B cell (primary cell): ENCODE measurements around the gene DESI2. TPM values are rescaled to one million over a fixed set of nuclear protein-coding genes. Genes with fewer than 3 reads are reported as not detected.

ENCODE experiments used
- ATAC-seq: fragments of 200-7000 bp; cut with Tn5 transposase; one replicate; pipeline ENCODE4 v1.10.0; 2021; ENCODE audit warnings: low read depth, mild to moderate bottlenecking, moderate number of reproducible peaks, moderate library complexity
- CTCF ChIA-PET: fragments of 350-600 bp; sonication (Branson Sonifier 250); formaldehyde crosslinking; loops from one replicate; lab custom pipeline; 2021; ENCODE audit warnings: antibody characterized with exemption, inconsistent platforms; lab: Charles Lee
- POLR2A ChIA-PET: fragments of 350-600 bp; sonication (Branson Sonifier 250); formaldehyde crosslinking; loops from one replicate; lab custom pipeline; 2021; ENCODE audit warnings: antibody characterized with exemption; lab: Charles Lee
- DNase-seq: peaks from one replicate; pipeline ENCODE4 v3.0.0; 2013
- H2AFZ ChIP-seq: 2 replicates; pipeline ENCODE4 v1.6.1; 2012; ENCODE audit warnings: mild to moderate bottlenecking, low read depth, low read length; ENCODE audit not compliant: insufficient read depth, poor library complexity, severe bottlenecking
- H3K27ac ChIP-seq, 2 donors: 1 replicate in 1 of 2; 2 replicates in 1 of 2; pipeline ENCODE4 v1.5.1; 2012 to 2013; ENCODE audit warnings: low read length in 2 of 2, mild to moderate bottlenecking in 2 of 2, moderate library complexity in 1 of 2
- H3K27me3 ChIP-seq, 4 experiments: fragments of 200-600 bp in 1 of 4; sonication (generic) in 1 of 4; replicated peaks in 1 of 4; 1 replicate in 2 of 4; 2 replicates in 2 of 4; pipeline versions ENCODE4 v1.6.1 to v1.7.0; 2013 to 2016; ENCODE audit warnings: low read length in 3 of 4, mild to moderate bottlenecking in 2 of 4, mixed read lengths in 1 of 4, moderate library complexity in 1 of 4; ENCODE audit not compliant: insufficient read depth in 4 of 4, control insufficient read depth in 3 of 4; ENCODE audit errors: control extremely low read depth in 1 of 4
- H3K36me3 ChIP-seq, 2 experiments: replicated peaks in 1 of 2; 1 replicate in 1 of 2; 2 replicates in 1 of 2; pipeline versions ENCODE4 v1.6.1 to v1.7.1; 2013; ENCODE audit warnings: low read length in 1 of 2; ENCODE audit not compliant: insufficient read depth in 2 of 2, control insufficient read depth in 1 of 2; ENCODE audit errors: control extremely low read depth in 1 of 2, extremely low read depth in 1 of 2
- H3K4me1 ChIP-seq, 2 donors: fragments of 200-600 bp in 1 of 2; sonication (generic) in 1 of 2; 1 replicate in 1 of 2; 2 replicates in 1 of 2; pipeline versions ENCODE4 v1.5.1 to v1.6.1; 2013 to 2017; ENCODE audit warnings: low read length in 2 of 2; ENCODE audit not compliant: control insufficient read depth in 2 of 2, insufficient read depth in 2 of 2
- H3K4me2 ChIP-seq: replicated peaks from 2 replicates; pipeline ENCODE3; 2012; ENCODE audit warnings: mild to moderate bottlenecking, low read depth, low read length; ENCODE audit not compliant: poor library complexity, severe bottlenecking
- H3K4me3 ChIP-seq, 5 experiments: fragments of 200-600 bp in 1 of 5; sonication (generic) in 1 of 5; 1 replicate in 3 of 5; 2 replicates in 2 of 5; pipeline versions ENCODE4 v1.5.1 to v1.7.0; 2011 to 2016; ENCODE audit warnings: low read length in 4 of 5, mild to moderate bottlenecking in 4 of 5, low read depth in 2 of 5, control low read depth in 1 of 5, moderate library complexity in 1 of 5; ENCODE audit not compliant: insufficient read depth in 1 of 5; ENCODE audit errors: control extremely low read depth in 1 of 5, extremely low read depth in 1 of 5
- H3K79me2 ChIP-seq: fragments of 200-600 bp; sonication (generic); one replicate; pipeline ENCODE4 v1.6.0; 2016; ENCODE audit warnings: low read length; ENCODE audit not compliant: control insufficient read depth, insufficient read depth
- H3K9ac ChIP-seq: fragments of 200-600 bp; sonication (generic); 2 replicates; pipeline ENCODE4 v1.6.1; 2017; ENCODE audit warnings: mild to moderate bottlenecking, low read length, moderate library complexity
- H3K9me3 ChIP-seq, 3 donors: one replicate each; pipeline versions ENCODE4 v1.6.1 to v1.7.1; 2013; ENCODE audit warnings: low read length in 2 of 3; ENCODE audit not compliant: control insufficient read depth in 2 of 3, insufficient read depth in 1 of 3; ENCODE audit errors: control extremely low read depth in 1 of 3
- H4K20me1 ChIP-seq: 2 replicates; pipeline ENCODE4 v1.6.0; 2012; ENCODE audit warnings: mild to moderate bottlenecking, low read length; ENCODE audit not compliant: insufficient read depth, control insufficient read depth, poor library complexity, severe bottlenecking
- H3K27ac Mint-ChIP-seq: one replicate; pipeline ENCODE4 v1.8.0; 2021; ENCODE audit warnings: mixed read lengths
- H3K27me3 Mint-ChIP-seq: one replicate; pipeline ENCODE4 v1.8.0; 2021; ENCODE audit warnings: mixed read lengths
- H3K4me1 Mint-ChIP-seq: one replicate; pipeline ENCODE4 v1.8.0; 2021; ENCODE audit warnings: mixed read lengths
- H3K4me3 Mint-ChIP-seq: one replicate; pipeline ENCODE4 v1.8.0; 2021; ENCODE audit warnings: mixed read lengths
- H3K9me3 Mint-ChIP-seq: one replicate; pipeline ENCODE4 v1.8.0; 2022; ENCODE audit warnings: mixed read lengths; ENCODE audit not compliant: insufficient read depth
- EZH2 ChIP-seq: IDR thresholded peaks from 2 replicates; pipeline ENCODE4 v1.6.1; 2012; ENCODE audit warnings: borderline replicate concordance, low read depth, mild to moderate bottlenecking, moderate library complexity, low read length; ENCODE audit not compliant: insufficient read depth, poor library complexity, severe bottlenecking
- WGBS: methylation state at CpG from one replicate; pipeline ENCODE4 v1.1.5; 2013; ENCODE audit warnings: missing lambda C conversion rate; ENCODE audit not compliant: insufficient coverage; 5-methylcytosine and 5-hydroxymethylcytosine counted together
- intact Hi-C: fragments of 100-400 bp; cut with micrococcal nuclease; formaldehyde crosslinking; loops from one replicate; pipeline ENCODE4 v1.10.0; 2022
- polyA minus RNA-seq: library from RNA; depleted of rRNA, polyadenylated mRNA; stranded (reverse); fragments of >200 nt; gene quantifications from 2 replicates; pipeline ENCODE4 v1.2.3, GENCODE V29; 2012
- polyA plus RNA-seq: library from polyadenylated mRNA; depleted of rRNA; stranded (reverse); fragments of >200 nt; gene quantifications from 2 replicates; pipeline ENCODE4 v1.2.3, GENCODE V29; 2012
- total RNA-seq, 2 donors: library from RNA; stranded (reverse); fragments of 120-200 nt in 1 of 2; gene quantifications; 1 replicate in 1 of 2; 2 replicates in 1 of 2; pipeline versions ENCODE4 v1.2.3 to v1.2.4, GENCODE V29; 2013 to 2022
- TF ChIP-seq, protein P1 (sequence below): fragments of 200-600 bp; IDR thresholded peaks from one replicate; pipeline ENCODE4 v1.8.0; 2022; ENCODE audit warnings: antibody characterized with exemption, mild to moderate bottlenecking

Gene DESI2
- total RNA-seq: 25.2 and 25.9 TPM in 2 replicates
- 24.8 TPM for total RNA-seq (2013)
- 9.3 and 12.2 TPM in 2 replicates for polyA plus RNA-seq
- polyA minus RNA-seq: 14.1 and 15.1 TPM in 2 replicates

DNA sequence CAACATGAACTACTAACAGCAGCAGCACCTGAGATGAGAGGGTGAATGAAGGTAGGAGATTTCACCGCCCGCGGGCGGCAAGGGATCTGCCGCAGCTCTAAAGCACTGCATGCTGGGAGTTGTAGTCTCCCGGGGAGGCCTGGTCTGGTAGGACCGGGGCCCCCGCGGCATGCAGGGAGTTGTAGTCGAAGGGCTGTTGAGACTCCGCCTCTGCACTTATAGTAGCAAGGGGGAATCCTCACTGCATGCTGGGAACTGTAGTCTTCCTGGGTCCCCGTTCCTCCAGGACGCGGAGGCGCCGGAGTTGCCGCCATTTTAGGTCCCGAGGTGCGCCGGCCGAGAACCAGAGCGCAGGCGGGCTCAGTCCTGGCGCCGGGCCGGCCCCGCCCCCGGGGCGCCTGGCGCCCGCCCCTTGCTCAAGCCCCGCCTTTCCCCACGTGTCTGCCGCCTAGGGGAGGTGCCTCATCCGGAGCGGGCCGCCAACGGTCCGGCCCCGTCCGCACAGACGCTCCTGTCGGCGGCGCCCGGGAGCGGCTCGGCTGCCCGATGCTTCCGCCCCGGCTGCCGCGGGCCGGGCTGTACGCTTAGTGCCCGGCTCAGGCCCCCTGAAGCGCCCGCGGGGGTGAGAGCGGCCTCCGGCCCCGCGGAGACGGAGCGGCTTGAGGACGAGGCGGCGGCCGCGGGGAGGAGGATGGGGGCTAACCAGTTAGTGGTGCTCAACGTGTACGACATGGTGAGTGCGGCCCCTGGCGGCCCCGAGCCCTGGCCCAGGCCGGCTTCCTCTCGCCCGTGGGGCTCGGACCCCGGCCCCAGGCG is at the start of gene DESI2:
Gene DESI2, plus strand, starts transcription at position 504 of the 816 bp plus-strand sequence. Its CDS starts 188 bp downstream, at position 692.
- POLR2A ChIA-PET: interaction anchor here (0.7 to 1.1 kb wide), 5 partner anchors 13 to 317 kb away, joined by 3 to 7 read pairs (median 4); partner anchors contain the start of gene HNRNPU
- H3K4me3 Mint-ChIP-seq: no peak within 1 kb of the TSS
- no peaks in the 10 kb centered on the region for H3K9me3 ChIP-seq
- H3K27me3 Mint-ChIP-seq: no peaks in the 10 kb centered on the region
- WGBS: under 1% methylated on average over 80 of the region's 81 CpGs
- intact Hi-C loops: loop anchor here (1.0 to 5.0 kb wide), 11 partner anchors 9 to 806 kb away; partner anchors contain the start of gene COX20
- H3K36me3 ChIP-seq: peaks cover 0 to 9% of the 10 kb centered on the region in 2 experiments
- CTCF ChIA-PET: interaction anchor here (0.6 to 2.4 kb wide), 10 partner anchors 12 to 390 kb away, joined by 3 to 19 read pairs (median 4); no protein-coding TSS in a partner anchor
- H3K27ac Mint-ChIP-seq: peak within 1 kb of the TSS; percentile 93
- DNase-seq (peak; percentile 99), ATAC-seq (peak; percentile 87)
- TF ChIP-seq, protein P1, sequence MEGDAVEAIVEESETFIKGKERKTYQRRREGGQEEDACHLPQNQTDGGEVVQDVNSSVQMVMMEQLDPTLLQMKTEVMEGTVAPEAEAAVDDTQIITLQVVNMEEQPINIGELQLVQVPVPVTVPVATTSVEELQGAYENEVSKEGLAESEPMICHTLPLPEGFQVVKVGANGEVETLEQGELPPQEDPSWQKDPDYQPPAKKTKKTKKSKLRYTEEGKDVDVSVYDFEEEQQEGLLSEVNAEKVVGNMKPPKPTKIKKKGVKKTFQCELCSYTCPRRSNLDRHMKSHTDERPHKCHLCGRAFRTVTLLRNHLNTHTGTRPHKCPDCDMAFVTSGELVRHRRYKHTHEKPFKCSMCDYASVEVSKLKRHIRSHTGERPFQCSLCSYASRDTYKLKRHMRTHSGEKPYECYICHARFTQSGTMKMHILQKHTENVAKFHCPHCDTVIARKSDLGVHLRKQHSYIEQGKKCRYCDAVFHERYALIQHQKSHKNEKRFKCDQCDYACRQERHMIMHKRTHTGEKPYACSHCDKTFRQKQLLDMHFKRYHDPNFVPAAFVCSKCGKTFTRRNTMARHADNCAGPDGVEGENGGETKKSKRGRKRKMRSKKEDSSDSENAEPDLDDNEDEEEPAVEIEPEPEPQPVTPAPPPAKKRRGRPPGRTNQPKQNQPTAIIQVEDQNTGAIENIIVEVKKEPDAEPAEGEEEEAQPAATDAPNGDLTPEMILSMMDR: peak; percentile 65
- no peak for TF ChIP-seq EZH2
- H3K9ac ChIP-seq: peak within 1 kb of the TSS; percentile 91
- no peaks in the 10 kb centered on the region for H3K9me3 Mint-ChIP-seq
- peak within 1 kb of the TSS; percentile 64 to 88 for H3K27ac ChIP-seq
- peak within 1 kb of the TSS; percentile 73 for H3K4me2 ChIP-seq
- peaks cover 46% of the 10 kb centered on the region for H3K79me2 ChIP-seq
- H4K20me1 ChIP-seq: peaks cover 6% of the 10 kb centered on the region
- peaks cover 23 to 24% of the 10 kb centered on the region in 2 donors for H3K4me1 ChIP-seq
- peak within 1 kb of the TSS; percentile 78 for H2AFZ ChIP-seq
- H3K4me3 ChIP-seq: peak within 1 kb of the TSS; percentile 51 to 91 (median 81)
- no peaks in the 10 kb centered on the region for H3K27me3 ChIP-seq
- peaks cover 19% of the 10 kb centered on the region for H3K4me1 Mint-ChIP-seq
